Putamen (tissue), 1 donor: ENCODE results near the gene IGF1.

Source experiments
- DNase-seq: peaks from one replicate; pipeline ENCODE4 v3.0.0-alpha.2; 2016; ENCODE audit warnings: low spot score

The IGF1 gene

DNA sequence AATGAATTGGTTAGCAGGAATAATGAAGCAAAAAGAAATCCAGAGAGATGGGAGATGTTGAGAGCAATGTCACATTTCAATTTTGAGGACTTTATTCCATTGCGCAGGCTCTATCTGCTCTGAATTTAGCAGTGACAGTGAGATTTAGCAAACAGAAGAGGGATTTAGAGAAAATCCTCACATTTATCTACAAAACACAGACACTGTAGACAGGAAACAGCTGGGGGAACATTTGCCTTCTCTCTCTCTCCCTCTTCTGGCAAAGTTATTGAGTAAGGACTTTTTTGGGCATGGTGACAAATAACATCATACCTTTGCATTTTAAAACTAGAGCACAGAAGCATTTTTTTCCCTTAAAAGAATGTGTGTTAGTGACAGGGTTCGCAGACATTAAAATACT is at the start of gene IGF1:
IGF1 (minus strand) TSS at position 158 of the 400 bp plus-strand sequence. CDS start 182 bp downstream, outside the sequence.
- no peak for DNase-seq

DNA sequence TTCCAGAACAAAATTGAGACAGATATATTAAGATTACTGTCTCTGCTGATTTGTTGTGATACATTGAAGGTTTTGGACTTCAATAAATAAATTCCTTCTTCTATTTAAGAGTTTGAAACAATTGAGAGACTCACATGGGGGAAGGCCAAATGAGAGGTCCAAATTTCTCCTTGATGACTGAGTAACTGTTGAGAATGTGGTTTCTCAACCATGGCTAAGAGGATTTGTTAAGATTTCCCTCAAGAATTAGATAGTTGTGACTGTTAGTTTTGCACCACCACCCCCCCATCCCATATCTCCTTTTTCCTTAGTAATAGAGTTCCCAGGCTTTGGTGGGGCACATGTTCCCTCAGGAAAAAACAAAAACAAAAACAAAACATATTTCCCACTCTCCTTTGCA is 47.7 kb upstream of the IGF1 start:
- no peak for DNase-seq

DNA sequence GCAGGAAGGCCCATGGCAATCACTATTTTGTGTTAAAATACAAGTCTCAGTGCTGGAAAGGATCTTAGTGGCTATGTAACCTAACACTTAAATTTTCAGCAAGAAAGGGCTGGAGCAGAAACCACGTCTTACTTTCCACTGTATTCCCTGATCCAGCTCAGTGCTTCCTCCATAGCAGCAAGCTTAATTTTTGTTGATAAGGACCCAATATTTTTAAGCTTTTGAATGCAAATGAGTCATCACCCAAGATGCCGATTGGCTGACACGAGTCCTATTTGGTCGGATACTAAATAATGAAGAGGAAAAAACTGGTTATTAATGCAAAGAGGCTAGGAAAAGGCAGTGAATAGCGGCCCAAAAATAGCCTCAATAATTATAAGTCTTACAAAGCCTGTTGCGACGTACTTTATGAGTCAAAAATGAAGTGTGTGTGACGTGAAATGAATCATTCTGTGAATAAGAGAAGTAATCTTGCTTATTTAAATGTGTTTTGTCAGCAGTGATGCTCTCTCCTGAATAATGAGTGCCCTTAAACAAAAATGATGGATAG is 46.9 kb upstream of the IGF1 start:
- DNase-seq, result no peak

DNA sequence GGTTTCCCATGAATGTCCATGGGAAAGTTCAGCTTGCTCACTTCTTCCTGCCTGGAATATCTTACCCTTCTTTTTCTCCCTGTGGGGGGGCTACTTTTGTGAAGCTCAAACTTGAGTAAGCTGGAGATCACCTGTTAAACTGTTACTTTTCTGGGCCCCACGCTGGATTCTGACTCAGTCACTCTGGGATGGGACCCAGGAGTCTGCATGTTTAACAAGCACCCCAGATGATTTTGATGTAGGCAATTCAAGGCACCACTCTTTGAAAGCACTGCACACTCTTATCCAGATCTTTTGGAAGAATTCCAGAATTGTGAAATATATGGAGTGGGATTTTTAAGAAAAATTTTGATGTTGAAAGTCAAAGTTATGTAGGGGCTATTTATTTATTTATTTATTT is 46.3 kb upstream of the IGF1 start:
- no peak for DNase-seq

DNA sequence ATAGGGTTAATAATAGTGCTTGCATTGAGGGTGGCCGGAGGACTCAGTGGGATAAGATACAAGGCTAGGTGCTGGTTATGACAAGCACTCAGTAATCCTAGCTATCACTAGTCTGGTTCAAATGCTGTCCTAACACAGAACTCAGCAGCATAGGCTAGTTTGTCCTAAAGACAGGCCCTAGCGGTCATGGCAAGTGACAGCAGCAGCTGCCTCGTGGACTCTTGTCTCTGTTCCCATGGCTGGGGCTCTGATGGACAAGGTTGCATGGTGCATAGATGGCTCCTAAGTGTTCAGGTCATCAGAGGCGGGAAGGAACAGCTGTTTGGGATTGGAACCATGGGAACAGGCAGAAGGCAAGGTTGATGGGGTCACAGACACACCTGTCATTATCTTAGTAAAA is 42.4 kb upstream of the IGF1 start:
- DNase-seq, result no peak

DNA sequence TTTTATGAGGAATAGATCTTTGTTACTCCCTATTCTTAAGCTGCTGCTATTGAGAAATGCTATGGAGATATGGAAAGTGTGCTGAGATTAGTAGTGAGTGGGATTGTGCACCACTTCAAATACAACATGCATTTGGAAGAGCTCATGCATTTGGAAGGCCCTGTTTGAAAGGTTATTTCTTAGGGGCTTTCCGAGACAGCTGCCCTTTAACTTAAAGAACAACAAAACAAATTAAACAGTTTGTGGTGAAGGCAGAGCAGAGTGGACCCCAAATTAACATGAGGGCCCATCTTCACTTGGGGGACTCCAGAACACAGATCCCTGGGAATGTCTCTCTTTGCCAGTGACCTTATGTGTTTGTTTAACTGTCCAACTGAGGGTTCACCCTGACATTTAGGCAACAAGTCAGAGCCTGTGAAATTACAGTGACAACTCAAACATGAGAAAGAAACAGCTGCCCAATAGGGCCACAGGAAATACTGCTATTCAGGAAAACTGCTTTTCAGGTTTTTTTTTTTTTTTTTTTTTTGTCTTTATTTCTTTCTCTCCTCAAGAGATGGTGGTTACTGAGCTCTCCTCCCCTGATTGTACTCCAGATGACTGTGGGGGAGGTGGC is 41.4 kb upstream of the IGF1 start:
- no peak for DNase-seq

DNA sequence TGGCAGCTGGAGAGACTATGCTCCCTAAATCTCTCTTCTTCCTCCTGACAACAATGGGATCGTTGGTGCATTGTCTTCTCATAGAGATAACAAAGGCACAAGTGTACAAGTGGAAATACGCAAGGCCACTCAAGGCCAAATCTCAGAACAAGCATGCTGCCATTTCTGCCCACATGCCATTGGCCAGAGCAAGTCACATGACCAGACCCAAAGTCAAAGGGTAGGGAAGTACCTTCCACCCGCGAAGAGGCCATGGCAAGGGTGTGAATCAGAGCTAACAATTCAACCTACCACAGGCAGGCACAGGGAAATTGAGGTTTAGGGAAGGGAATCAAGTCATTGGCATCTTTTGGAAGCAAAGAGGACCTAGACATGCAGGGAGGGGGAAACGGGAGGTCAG is 38.5 kb upstream of the IGF1 start:
- no peak for DNase-seq

DNA sequence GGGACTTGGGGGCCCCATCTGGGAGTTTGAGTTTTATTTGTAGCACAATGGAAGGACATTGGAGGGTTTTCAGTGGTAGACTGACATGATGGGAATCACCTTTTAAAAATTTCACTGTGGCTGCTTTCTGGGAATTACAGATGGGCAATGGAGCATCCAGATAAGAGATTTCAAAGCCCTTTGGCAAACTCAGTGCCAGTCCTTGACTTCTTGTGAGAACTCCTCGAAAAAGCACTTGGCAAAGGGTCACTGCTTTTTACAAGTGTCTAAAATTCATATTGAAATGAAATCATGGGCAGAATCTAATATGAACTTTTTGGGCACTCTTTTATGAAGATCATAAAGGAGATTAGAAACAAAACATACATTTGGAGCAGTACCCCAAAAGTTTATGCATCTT is 34.3 kb upstream of the IGF1 start:
- no peak for DNase-seq

DNA sequence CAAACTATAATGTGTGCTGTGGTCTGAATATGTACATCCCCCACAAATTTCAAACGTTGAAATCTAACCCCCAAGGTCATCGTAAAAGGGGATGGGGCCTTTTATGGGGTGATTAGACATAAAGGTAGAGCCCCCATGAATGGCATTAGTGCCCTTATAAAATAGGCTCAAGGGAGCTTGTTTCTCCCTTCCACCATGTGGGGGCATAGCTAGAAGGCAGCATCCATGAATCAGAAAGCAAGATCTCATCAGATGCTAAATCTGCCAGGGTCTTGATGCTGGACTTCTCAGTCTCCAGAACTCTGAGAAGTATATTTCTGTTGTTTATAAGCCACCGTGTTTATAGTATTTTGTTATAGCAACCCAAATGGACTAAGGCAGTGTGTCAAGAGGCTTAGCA is 33.4 kb upstream of the IGF1 start:
- no peak for DNase-seq

DNA sequence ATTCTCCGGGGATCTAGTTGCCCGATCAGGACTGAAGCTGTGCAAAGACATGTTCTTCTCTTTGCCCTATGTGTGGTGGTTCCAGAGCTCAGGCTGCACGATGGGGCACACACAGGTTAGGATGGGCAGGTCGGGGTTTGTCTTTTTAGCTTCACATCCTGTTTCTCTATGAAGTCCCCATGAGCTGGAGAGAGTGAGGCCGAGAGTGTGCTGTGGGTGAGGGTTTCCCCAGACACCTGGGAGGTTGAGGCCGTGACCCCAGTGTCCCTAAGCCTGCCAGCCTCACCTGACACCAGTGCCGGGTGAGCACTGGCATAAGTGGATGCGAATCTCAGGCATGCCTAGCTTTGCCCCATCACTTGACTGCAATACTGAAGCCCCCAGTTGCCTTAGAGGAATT is 32.9 kb upstream of the IGF1 start:
- DNase-seq, result no peak

DNA sequence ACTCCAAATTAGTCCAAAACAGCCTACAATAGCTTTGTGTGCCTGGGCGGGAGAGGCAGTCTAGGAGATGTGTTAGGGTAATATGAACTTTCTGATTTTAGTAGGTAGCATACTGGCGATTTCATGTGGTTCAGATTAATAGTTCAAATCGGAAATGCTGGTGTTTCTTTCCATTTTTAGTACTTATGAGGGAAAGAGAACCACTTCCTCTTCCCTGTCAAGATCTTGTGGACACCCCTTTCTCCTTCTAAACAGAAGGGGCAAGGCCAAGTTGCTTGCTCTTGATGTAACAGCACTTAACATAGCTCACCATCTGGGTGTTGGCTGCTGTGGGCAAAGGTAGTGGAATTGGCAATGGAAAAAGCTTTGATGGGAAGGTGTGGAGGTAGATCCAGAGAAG is 32.2 kb upstream of the IGF1 start:
- no peak for DNase-seq

DNA sequence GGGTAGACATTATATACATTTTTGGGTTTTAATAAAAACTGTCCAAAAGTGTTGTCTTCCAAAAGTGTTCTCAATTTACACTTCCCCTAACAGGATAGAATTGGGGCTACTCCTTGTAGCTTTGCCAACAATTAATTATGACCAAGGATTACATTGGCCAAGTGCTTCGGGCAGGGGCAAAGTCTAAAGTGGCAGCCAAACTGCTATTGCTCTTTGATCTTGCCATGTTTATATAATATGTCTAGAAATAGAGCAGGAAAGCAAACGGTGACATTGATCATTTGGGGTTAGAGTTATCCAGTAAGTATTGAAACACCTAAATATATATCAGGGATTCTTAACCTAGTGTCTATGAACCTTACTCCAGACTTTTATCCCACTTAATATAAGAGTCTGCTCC is 31.2 kb upstream of the IGF1 start:
- DNase-seq, result no peak

DNA sequence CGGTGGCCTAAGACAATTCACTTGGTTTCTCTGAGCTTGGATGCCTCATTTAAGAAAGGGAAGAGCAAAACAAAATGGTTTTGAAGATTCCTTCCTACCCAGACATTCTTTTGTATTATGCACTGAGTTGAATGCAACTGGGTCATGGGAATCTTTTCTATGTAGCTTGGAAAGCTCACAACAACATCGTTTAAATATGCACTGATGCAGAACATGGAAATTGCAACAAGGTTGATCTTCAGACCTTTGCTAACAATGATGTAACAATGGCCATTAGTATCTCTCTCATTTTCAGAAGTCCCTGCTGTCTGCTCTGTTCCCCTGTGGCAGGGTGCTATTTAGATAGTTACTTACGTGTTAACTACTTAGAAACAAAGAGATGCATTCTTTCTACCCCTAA is 30.1 kb upstream of the IGF1 start:
- no peak for DNase-seq

DNA sequence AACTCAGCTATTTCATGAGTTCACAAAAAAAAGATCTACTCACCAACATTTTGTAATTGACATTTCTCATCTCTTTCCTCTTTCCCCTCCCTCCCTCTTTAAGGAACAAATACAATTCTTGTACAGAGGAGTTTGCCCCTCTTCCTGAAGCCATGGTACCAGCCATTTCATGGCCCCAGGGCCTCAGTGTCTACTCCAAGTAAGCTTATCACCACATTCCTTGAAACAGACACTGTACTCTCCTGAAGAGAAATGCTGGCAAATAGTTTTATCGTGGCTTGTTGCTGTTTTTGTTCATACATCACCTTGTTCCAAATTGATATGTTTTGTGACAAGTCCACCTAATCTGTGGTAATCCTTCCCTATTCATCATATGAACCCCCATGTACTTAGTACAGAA is 29.7 kb upstream of the IGF1 start:
- DNase-seq, result no peak

DNA sequence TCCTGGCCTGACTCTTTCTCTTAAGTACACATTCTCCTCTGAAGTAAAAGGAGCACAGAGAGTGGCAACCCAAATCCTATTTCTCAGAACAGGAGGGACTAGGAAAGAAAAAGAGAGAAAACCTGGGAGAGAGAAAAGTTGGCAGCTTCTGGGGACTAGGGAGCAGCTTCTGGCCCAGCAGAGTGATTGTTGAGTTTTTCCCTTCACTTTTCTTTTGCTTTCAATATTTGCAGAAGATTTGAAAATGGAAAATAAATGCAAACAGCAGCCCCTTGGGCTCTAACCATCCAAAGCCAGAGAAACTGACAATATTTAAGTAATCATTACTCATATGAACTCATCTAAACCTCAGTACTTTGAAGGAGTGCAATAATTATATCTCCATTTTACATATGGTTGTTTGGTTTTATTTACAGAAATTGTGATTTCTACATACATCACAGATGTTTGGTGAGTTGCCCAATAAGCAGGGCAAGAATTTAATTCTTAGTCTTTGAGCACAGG is 28.8 kb upstream of the IGF1 start:
- no peak for DNase-seq

DNA sequence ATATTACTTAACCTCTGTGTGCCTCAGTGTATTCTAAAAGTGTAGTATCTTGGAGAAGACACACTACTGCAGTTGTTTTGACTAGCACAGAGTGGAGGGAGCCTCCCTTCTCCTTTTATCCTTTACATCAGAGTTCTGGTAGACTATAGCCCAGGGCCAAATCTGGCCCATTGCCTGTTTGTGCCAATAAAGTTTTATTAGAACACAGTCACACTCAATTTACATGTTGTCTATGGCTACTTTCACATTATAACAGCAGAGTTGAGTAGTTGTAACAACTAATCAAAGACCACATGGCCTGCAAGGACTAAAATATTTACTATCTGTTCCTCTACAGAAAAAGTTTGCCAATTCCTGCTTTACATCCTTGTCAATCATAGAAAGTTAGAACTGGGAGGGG is 27.7 kb upstream of the IGF1 start:
- DNase-seq, result no peak

DNA sequence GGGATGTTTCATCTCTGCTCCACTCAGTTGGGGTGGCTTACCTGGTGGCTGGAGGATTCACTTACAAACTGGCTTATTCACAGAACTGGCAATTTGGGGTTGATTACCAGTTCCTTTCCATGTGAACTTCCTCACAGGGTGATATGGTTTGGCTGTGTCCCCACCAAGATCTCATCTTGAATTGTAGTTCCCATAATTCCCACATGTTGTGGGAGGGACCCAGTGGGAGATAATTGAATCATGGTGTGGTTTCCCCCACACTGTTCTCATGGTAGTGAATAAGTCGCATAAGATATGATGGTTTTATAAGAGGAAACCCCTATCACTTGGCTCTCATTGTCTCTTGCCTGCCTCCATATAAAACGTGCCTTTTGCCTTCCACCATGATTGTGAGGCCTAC is 26.9 kb upstream of the IGF1 start:
- DNase-seq, result no peak

DNA sequence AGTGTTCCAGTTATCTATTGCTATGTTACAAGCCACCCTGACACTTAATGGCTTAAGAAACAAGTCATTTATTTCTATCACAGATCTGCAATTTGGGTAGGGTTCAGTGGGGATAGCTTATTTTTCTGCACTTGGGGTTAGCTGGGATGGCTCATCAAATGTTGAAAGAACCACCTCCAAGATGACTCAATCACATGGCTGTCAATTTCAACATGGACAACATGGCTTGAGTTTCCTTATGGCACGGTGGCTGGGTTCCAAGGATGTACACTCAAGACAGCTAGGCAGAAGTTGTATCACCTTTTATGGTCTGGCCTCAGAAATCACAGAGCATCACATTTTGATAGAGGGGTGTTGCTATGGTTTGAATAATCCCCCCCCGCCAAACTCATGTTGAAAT is 24.5 kb upstream of the IGF1 start:
- DNase-seq, result no peak

DNA sequence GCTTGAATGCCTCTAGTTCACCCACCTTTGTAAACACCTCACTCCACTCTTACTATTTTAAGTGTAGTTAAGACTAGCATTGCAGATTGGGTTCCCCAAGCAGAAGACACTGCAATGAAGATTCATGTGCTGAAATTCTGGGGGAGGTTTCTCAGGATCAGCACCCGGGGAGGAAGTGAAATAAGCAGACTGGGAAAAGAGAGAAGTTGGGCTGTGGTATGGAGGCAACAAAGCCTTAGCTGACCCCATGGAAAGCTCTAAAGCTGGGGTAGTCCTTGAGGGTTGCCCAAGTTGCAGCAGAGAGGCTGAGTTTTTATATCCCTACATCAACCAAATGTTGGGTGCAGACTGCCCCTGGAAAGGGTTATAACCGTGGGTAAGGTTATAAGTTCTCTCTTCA is 23.9 kb upstream of the IGF1 start:
- DNase-seq, result peak; percentile 28

DNA sequence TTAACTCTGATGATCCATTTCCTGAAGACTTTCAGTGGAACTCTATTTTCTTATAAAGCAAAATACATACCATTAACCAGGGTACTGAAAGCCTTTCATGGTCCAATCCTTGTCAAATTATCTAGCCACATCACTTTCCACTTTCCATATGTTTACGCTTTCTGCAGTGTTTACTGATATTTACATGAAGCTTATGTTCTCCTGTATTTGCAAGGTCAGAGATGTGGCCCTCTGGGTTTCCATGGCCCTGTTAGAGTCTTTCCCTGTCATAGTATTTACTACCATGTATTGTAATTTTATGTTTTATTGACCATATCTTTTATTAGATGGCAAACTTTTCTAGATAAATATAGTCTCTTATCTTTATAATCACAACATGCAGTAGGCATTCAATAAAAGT is 23.5 kb upstream of the IGF1 start:
- no peak for DNase-seq

DNA sequence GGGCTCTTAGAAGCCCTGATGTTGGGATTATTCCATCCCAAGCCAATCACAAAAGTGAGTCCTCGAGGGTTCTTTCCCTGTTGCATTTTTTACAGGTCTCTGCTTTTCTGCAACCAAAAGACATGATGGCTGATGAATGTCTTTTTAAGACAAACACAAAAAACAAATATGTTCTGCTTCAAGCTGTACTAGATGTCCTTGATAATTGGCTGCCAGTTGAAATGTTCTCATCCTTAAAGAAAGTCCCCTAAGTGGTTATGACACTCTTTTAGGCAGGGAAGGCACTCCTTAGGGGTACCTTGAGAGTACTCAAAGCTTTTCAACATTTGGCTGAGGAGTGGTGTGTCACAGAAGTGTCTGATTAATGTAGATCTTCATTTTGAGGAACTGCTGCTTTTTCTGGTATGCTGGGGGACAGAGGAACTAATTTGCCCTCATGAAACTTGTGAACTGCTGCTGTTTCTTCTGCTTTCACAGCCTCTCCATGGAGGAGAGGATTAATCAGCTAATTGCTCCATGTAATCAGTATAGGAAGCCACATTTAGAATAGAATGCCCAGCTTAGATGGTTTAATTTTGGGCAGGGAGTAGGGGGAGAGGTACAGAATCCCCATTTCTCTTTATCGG is 22.8 kb upstream of the IGF1 start:
- DNase-seq, result no peak

DNA sequence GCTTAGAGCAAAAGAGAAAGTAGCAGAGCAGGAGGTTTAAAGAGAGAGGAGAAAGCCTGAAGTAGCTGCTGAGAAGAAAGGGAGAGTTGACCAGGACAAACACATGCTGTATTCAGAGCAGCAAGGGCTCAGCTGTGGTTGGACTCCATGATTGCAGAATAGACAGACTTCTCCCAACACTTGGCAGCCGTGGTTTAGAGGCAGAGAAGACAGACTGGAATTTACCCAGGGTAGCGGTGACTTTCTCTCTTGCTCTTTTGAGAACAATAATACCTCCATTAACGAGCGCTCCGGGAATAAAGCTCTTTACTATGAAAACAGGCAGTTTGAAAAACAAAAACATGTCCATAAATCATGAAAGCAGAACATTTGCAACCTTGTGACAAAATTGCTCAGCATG is 21.4 kb upstream of the IGF1 start:
- DNase-seq, result no peak

DNA sequence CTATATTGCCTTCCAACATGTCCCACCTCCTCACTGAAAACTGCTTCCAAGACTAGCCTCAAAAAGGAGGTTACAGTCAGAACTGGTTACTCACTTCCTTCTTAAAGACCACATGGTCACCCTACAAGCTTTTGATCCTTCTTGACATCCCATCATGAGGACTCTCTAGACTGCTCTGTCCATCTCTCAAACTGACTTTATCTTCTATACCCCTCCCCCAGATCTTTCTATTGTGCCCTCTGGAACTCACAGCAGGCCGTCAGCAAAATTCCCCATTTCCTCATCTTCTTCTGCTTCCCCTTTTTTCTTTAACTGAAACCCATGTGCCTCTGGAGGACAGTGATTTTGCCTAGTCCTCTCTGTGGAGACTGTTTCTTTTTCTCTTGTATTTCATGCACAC is 18.1 kb upstream of the IGF1 start:
- DNase-seq, result peak; percentile 22

DNA sequence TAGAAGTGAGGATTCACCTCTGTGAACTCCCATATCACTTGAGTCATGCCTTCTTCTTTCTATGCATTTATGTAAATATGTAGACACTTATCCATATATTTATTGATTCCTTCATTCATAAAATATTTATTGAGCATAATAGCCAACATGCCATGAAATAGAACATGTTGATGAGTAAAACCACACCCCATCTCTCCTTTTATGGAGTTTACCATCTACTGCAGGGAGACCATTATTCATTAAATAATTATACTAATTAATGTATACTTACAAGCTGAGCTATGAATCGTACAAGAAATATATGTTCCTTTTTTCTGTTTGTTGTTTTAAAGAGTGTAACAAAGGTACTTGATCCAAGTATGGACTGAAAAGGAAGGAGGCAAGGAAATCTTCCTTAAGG is 17.4 kb upstream of the IGF1 start:
- no peak for DNase-seq
